K562 (cell line): ENCODE results near the gene RNU5D-1. TPM values are rescaled to one million over a fixed set of nuclear protein-coding genes. Genes with fewer than 3 reads are reported as not detected.
A peak's percentile ranks its signal among the peaks of the same experiment; 100 is the strongest.

Experiments
- ARHGAP35 ChIP-seq: fragments of 450-650 bp; IDR thresholded peaks from 2 replicates; pipeline ENCODE4 v1.6.1; 2018; ENCODE audit not compliant: partially characterized antibody
- CREB1 ChIP-seq, 2 experiments: sonication (generic) in 1 of 2; formaldehyde crosslinking in 1 of 2; IDR thresholded peaks; 2 replicates each; pipeline versions ENCODE4 v1.6.1 to v1.8.0; 2012 to 2022; ENCODE audit warnings: inconsistent platforms in 1 of 2, mild to moderate bottlenecking in 1 of 2, missing genetic modification reagents in 1 of 2, moderate library complexity in 1 of 2
- DPF2 ChIP-seq: fragments of 450-650 bp; IDR thresholded peaks from 2 replicates; pipeline ENCODE4 v1.6.1; 2016
- GMEB1 ChIP-seq: fragments of 250-450 bp; sonication (Bioruptor Pico); IDR thresholded peaks from 2 replicates; pipeline ENCODE4 v1.4.0; 2020; ENCODE audit warnings: mild to moderate bottlenecking
- HDGF ChIP-seq: fragments of 450-650 bp; IDR thresholded peaks from 2 replicates; pipeline ENCODE4 v1.6.1; 2016
- MAZ ChIP-seq, 2 experiments: fragments of 450-650 bp in 1 of 2; sonication (generic) in 1 of 2; formaldehyde crosslinking; IDR thresholded peaks in 1 of 2; conservative IDR thresholded peaks in 1 of 2; 2 replicates each; pipeline versions ENCODE4 v1.4.0 to v1.5.0; 2020; ENCODE audit warnings: mild to moderate bottlenecking in 1 of 2, missing genetic modification reagents in 1 of 2
- MYNN ChIP-seq, 2 experiments: sonication (generic); formaldehyde crosslinking in 1 of 2; IDR thresholded peaks; 2 replicates each; pipeline versions ENCODE4 v1.5.0 to v1.6.1; 2016 to 2020; ENCODE audit warnings: antibody characterized with exemption in 1 of 2, missing genetic modification reagents in 1 of 2
- PHF8 ChIP-seq: fragments of 200-600 bp; sonication (generic); IDR thresholded peaks from 2 replicates; pipeline ENCODE4 v1.6.1; 2012; ENCODE audit warnings: mixed run types, mild to moderate bottlenecking, inconsistent platforms, low read length, moderate library complexity, borderline replicate concordance
- POLR2A ChIP-seq: fragments of 450-650 bp; conservative IDR thresholded peaks from 2 replicates; pipeline ENCODE4 v1.6.1; 2016
- RCOR1 ChIP-seq, 2 experiments: IDR thresholded peaks; 2 replicates each; pipeline ENCODE4 v1.6.1; 2012; ENCODE audit warnings: low read depth in 2 of 2, low read length in 2 of 2, borderline replicate concordance in 1 of 2, improper control_type of control experiment in 1 of 2
- SMAD4 ChIP-seq: fragments of 250-450 bp; sonication (Bioruptor Pico); conservative IDR thresholded peaks from 2 replicates; pipeline ENCODE4 v1.8.0; 2021; ENCODE audit warnings: inconsistent platforms, mild to moderate bottlenecking, moderate library complexity
- XRCC4 ChIP-seq: IDR thresholded peaks from one replicate; pipeline ENCODE4 v1.6.1; 2011; ENCODE audit not compliant: insufficient read depth, insufficient read length; ENCODE audit errors: extremely low read depth
- ZFP30 ChIP-seq: fragments of 250-450 bp; sonication (Bioruptor Pico); IDR thresholded peaks from 2 replicates; pipeline ENCODE4 v1.8.0; 2022; ENCODE audit warnings: moderate library complexity, mild to moderate bottlenecking, inconsistent platforms, borderline replicate concordance
- ZNF780A ChIP-seq: fragments of 250-450 bp; sonication (Bioruptor Pico); IDR thresholded peaks from 2 replicates; pipeline ENCODE4 v1.5.0; 2021; ENCODE audit warnings: mild to moderate bottlenecking
- polyA plus RNA-seq, 8 experiments: library from polyadenylated mRNA; depleted of rRNA in 4 of 8; stranded (reverse) in 5 of 8; unstranded in 3 of 8; fragments of >200 nt; fragmentation: Nextera tagmentation in 2 of 8; fragmentation: Illumina TruSeq in 1 of 8; extraction: Ambion mirVana in 2 of 8; extraction: Trizol in 1 of 8; gene quantifications; 2 replicates each; pipeline versions ENCODE4 v1.2.1 to v1.2.3, GENCODE V29; 2011 to 2014; ENCODE audit warnings: inconsistent platforms in 1 of 8, missing spikeins in 1 of 8
- total RNA-seq, 7 experiments: library from RNA; depleted of rRNA in 6 of 7; stranded (reverse); fragments of >200 nt in 6 of 7; fragmentation: Illumina TruSeq in 2 of 7; extraction: Trizol in 2 of 7; gene quantifications; 2 replicates each; pipeline versions ENCODE4 v1.2.1 to v1.2.3, GENCODE V29; 2011 to 2021; ENCODE audit warnings: low replicate concordance in 1 of 7
- TF ChIP-seq, protein P1 (sequence below): sonication (generic); formaldehyde crosslinking; IDR thresholded peaks from 2 replicates; pipeline ENCODE4 v1.8.0; 2022; ENCODE audit warnings: missing genetic modification reagents, mild to moderate bottlenecking, moderate library complexity, borderline replicate concordance
- TF ChIP-seq, protein P2 (sequence below): fragments of 450-650 bp; IDR thresholded peaks from 2 replicates; pipeline ENCODE4 v1.6.1; 2017; ENCODE audit warnings: antibody characterized with exemption, mild to moderate bottlenecking
- TF ChIP-seq, protein P3 (sequence below): fragments of 250-450 bp; sonication (Bioruptor Pico); IDR thresholded peaks from 2 replicates; pipeline ENCODE4 v1.9.0; 2021; ENCODE audit warnings: mild to moderate bottlenecking, inconsistent platforms

RNU5D-1 gene
- total and polyA plus RNA-seq, 9 of the 15 experiments (the other 6 are each of a cell fraction or from before 2014, with no cell fraction given), result under 0.01 TPM; not detected in 8

DNA sequence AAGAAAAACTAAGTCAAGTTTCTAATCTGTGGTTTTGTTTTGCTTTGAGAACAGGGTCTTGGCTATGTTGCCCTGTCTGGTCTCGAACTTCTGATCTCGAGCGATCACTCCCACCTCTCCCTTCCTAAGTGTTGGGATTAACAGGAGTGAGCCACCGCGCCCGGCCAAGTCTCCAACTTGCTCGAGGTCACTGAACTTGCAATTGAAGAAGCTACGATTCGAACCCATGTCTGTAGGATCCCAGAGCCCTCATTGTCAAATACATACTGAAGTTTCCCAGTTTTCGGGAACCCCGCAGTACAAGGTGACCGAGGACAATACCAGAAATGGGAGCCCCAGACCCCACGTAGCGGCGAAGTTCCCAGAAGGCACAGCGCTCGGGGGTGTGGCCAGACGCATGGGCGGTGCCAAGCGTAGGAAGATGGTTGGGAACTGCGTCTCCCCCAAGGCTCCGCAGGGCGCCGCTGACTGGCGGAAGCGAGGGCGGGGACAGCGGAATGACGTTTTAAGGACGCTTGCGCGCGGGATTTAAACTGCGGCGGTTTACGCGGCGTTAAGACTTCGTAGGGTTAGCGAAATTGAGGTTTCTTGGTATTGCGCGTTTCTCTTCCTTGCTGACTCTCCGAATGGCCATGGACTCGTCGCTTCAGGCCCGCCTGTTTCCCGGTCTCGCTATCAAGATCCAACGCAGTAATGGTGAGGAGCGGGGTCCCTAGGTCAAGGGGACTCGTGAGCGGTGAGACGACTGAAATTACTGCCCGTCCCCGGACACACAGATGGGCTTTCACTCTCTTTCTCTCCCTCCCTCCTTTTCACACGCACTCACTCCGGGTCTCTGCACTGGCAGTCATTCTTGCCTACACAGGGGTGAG, 8.6 kb upstream of the RNU5D-1 start, which contains the start of gene KIF2C (continued):
- TF ChIP-seq GMEB1 (CRISPR knock-in tag), result peak; percentile 98
- peak; percentile 95 for TF ChIP-seq PHF8
- TF ChIP-seq ZFP30, result no peak
- peak; percentile 96 for TF ChIP-seq CREB1 (IDR thresholded peaks at IDR 0.05)
- TF ChIP-seq CREB1 (CRISPR knock-in tag; IDR thresholded peaks at IDR 0.05), result peak; percentile 93
- peak in 1 of 2 experiments; percentile 65; a peak in 1 of 4 replicates for TF ChIP-seq RCOR1 (IDR thresholded peaks at IDR 0.05; ENCODE audit: borderline replicate concordance in 1 of 2, low read depth in 2 of 2, low read length in 2 of 2)
- TF ChIP-seq, protein P1, sequence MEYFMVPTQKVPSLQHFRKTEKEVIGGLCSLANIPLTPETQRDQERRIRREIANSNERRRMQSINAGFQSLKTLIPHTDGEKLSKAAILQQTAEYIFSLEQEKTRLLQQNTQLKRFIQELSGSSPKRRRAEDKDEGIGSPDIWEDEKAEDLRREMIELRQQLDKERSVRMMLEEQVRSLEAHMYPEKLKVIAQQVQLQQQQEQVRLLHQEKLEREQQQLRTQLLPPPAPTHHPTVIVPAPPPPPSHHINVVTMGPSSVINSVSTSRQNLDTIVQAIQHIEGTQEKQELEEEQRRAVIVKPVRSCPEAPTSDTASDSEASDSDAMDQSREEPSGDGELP (CRISPR knock-in tag), result peak; percentile 78; the same call in 1 of the 2 replicates
- no peak for TF ChIP-seq ARHGAP35
- peak; percentile 67; the same call in 1 of the 2 replicates for TF ChIP-seq DPF2
- TF ChIP-seq, protein P2, sequence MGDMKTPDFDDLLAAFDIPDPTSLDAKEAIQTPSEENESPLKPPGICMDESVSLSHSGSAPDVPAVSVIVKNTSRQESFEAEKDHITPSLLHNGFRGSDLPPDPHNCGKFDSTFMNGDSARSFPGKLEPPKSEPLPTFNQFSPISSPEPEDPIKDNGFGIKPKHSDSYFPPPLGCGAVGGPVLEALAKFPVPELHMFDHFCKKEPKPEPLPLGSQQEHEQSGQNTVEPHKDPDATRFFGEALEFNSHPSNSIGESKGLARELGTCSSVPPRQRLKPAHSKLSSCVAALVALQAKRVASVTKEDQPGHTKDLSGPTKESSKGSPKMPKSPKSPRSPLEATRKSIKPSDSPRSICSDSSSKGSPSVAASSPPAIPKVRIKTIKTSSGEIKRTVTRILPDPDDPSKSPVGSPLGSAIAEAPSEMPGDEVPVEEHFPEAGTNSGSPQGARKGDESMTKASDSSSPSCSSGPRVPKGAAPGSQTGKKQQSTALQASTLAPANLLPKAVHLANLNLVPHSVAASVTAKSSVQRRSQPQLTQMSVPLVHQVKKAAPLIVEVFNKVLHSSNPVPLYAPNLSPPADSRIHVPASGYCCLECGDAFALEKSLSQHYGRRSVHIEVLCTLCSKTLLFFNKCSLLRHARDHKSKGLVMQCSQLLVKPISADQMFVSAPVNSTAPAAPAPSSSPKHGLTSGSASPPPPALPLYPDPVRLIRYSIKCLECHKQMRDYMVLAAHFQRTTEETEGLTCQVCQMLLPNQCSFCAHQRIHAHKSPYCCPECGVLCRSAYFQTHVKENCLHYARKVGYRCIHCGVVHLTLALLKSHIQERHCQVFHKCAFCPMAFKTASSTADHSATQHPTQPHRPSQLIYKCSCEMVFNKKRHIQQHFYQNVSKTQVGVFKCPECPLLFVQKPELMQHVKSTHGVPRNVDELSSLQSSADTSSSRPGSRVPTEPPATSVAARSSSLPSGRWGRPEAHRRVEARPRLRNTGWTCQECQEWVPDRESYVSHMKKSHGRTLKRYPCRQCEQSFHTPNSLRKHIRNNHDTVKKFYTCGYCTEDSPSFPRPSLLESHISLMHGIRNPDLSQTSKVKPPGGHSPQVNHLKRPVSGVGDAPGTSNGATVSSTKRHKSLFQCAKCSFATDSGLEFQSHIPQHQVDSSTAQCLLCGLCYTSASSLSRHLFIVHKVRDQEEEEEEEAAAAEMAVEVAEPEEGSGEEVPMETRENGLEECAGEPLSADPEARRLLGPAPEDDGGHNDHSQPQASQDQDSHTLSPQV, result peak; percentile 77; the same call in 1 of the 2 replicates
- TF ChIP-seq ZNF780A (CRISPR knock-in tag), result no peak
- TF ChIP-seq SMAD4 (CRISPR knock-in tag), result peak; percentile 64; the same call in 1 of the 2 replicates
- TF ChIP-seq, protein P3, sequence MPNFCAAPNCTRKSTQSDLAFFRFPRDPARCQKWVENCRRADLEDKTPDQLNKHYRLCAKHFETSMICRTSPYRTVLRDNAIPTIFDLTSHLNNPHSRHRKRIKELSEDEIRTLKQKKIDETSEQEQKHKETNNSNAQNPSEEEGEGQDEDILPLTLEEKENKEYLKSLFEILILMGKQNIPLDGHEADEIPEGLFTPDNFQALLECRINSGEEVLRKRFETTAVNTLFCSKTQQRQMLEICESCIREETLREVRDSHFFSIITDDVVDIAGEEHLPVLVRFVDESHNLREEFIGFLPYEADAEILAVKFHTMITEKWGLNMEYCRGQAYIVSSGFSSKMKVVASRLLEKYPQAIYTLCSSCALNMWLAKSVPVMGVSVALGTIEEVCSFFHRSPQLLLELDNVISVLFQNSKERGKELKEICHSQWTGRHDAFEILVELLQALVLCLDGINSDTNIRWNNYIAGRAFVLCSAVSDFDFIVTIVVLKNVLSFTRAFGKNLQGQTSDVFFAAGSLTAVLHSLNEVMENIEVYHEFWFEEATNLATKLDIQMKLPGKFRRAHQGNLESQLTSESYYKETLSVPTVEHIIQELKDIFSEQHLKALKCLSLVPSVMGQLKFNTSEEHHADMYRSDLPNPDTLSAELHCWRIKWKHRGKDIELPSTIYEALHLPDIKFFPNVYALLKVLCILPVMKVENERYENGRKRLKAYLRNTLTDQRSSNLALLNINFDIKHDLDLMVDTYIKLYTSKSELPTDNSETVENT (CRISPR knock-in tag), result 0 out of 2 replicates have a peak, but pooled peaks have one; percentile 18
- TF ChIP-seq MYNN (IDR thresholded peaks at IDR 0.05), result no peak
- TF ChIP-seq MYNN (CRISPR knock-in tag; IDR thresholded peaks at IDR 0.05), result no peak
- no peak for TF ChIP-seq XRCC4
- peak; percentile 98 for TF ChIP-seq POLR2A
- no peak for TF ChIP-seq HDGF
- TF ChIP-seq MAZ (CRISPR knock-in tag; conservative IDR thresholded peaks at IDR 0.05 in 1 of 2, IDR thresholded peaks at IDR 0.05 in 1 of 2), result peak; percentile 46 to 62; a peak in 2 of 4 replicates
